Spinal cord (tissue), 10 donors: ENCODE results near the gene B3GALNT2. TPM values are rescaled to one million over a fixed set of nuclear protein-coding genes. Genes with fewer than 3 reads are reported as not detected.

Source experiments
- DNase-seq, 6 donors: peaks; one replicate each; pipeline versions ENCODE4 v3.0.0 to v3.0.0-alpha.2; 2013 to 2015; ENCODE audit warnings: low spot score in 6 of 6, low read depth in 4 of 6
- H3K27ac ChIP-seq: one replicate; pipeline ENCODE4 v1.5.1; 2013; ENCODE audit warnings: low read depth, low read length, control low read depth
- H3K27me3 ChIP-seq: one replicate; pipeline ENCODE4 v1.6.1; 2013; ENCODE audit warnings: low read length; ENCODE audit not compliant: control insufficient read depth, insufficient read depth
- H3K36me3 ChIP-seq: one replicate; pipeline ENCODE4 v1.6.1; 2013; ENCODE audit warnings: low read length; ENCODE audit not compliant: control insufficient read depth, insufficient read depth
- H3K4me1 ChIP-seq: one replicate; pipeline ENCODE4 v1.6.1; 2013; ENCODE audit warnings: low read length; ENCODE audit not compliant: control insufficient read depth, insufficient read depth
- H3K4me3 ChIP-seq: one replicate; pipeline ENCODE4 v1.5.1; 2013; ENCODE audit warnings: low read depth, low read length, control low read depth
- H3K9me3 ChIP-seq: one replicate; pipeline ENCODE4 v1.6.1; 2013; ENCODE audit warnings: low read length; ENCODE audit not compliant: control insufficient read depth, insufficient read depth
- WGBS: methylation state at CpG from one replicate; pipeline ENCODE4 v1.1.5; 2013; ENCODE audit warnings: missing lambda C conversion rate; ENCODE audit not compliant: insufficient coverage; 5-methylcytosine and 5-hydroxymethylcytosine counted together
- polyA plus RNA-seq, 2 donors: library from polyadenylated mRNA; unstranded; fragments of 120-200 nt; gene quantifications; one replicate each; pipeline ENCODE4 v1.2.1, GENCODE V29; 2013; ENCODE audit not compliant: insufficient read length in 2 of 2
- total RNA-seq, 2 donors: library from RNA; depleted of rRNA in 1 of 2; stranded (reverse); fragments of 120-200 nt in 1 of 2; fragments of >200 nt in 1 of 2; gene quantifications; one replicate each; pipeline versions ENCODE4 v1.2.3 to v1.2.4, GENCODE V29; 2013 to 2014
- donor health status: healthy.

Gene B3GALNT2
- total and polyA plus RNA-seq, 4 donors: 10.1 to 31.1 (median 21.4) TPM

DNA sequence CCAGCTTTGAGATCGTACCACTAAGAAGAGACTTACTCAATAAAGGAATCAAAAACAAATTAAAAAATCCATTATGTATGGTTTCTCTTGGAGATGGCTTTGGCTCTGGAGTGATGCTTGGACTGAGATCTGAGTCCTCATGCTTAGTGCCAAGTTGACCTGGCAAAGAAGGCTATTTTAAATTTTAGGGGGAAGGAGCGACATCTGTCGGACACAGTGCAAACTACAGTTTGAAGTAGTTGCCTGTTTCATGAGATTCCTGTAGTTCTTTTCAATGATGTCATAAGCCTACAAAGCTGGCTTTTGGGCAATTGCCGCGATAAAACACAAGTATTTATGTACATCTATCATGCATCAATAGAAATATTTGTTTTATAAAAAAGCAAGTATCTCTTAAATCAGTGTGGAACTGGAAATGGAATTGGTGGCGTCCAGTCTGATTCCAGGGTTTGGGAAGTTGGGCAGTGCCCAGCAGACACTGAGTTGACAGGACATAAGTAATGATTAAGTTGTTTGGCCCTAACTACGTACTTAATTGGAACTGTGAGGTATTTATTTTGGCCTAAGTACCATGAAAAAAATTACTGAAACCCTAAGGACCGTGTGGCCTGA is 87.1 kb downstream of the B3GALNT2 start:
- Histone ChIP-seq H3K4me1 (peaks cover 2% of the 10 kb centered on the region), H3K27me3 (no peaks in the 10 kb centered on the region), H3K27ac (no peak overlapping the region), H3K9me3 (no peaks in the 10 kb centered on the region), H3K4me3 (no peak overlapping the region), H3K36me3 (no peaks in the 10 kb centered on the region)
- 0% methylated on average over 2 of the region's 8 CpGs for WGBS
- peak; percentile 49 to 90 (median 65) for DNase-seq

DNA sequence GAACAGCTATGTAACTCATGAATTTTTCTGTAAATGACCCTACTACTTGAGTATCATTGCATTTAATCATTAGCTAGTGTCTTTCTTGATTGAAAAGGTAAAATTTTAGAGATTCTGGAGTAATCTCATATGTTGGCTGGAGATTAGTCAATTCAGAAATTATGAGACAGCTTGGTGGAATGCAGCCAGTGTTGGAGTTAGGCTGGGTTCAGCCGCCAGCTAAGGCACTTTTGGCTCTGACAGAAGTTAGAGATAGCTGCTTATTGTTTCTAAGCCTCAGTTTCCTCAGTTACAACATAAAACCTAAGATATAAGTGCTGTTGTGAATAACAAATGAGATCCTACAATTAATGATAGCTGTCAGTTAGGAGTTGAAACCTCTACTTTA is 87.6 kb downstream of the B3GALNT2 start:
- no CpG with 5 or more reads among the region's 1 CpG for WGBS

DNA sequence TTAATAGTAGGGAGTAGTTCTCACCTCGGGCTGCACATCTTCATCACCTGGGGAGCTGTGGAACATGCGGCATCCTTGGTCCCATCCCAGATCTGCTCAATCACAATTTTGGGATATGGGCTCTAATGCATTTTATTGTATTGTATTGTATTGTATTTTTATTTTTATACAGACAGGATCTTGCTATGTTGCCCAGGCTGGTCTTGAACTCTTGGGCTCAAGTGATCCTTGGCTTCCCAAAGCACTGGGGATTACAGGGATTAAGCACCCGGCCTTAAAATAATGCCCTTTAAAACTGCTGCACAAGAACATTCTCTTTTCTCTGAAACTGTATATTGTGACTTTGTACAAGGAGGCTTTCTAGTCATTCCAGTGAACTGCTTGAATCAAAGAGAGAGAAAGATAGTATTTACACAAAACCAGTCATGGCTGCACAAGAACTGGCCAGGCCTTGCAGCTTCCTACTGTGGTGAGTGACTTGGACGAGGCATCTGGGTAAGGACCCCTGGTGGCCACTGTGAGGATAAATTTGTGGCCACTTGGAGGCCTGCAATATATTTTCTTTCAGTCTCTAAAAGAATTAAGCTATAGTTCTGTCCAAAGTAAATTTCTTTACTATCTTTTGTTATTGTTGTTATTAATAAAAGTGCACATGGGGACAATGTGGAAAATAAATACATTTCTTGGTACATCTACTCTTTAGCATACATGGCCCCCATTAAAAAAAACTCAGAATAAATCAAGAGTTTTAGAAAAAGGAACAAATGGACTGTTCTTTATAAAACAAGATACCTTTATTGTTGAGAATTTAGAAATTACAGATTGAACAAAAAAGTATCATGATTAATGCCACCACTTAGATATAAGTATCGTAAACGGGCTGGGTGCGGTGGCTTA is 89.0 kb downstream of the B3GALNT2 start:
- WGBS: no CpG with 5 or more reads among the region's 7 CpGs
- H3K27me3 ChIP-seq: no peaks in the 10 kb centered on the region
- no peak overlapping the region for H3K4me3 ChIP-seq
- no peak overlapping the region for H3K27ac ChIP-seq
- H3K4me1 ChIP-seq: peaks cover 2% of the 10 kb centered on the region
- no peaks in the 10 kb centered on the region for H3K36me3 ChIP-seq
- H3K9me3 ChIP-seq: no peaks in the 10 kb centered on the region
- DNase-seq: peak in 4 of 6 donors; percentile 5 to 73 (median 56)

More for the DNA sequence above, 87.6 kb downstream of the B3GALNT2 start:
- Histone ChIP-seq H3K36me3 (no peaks in the 10 kb centered on the region), H3K4me3 (no peak overlapping the region), H3K9me3 (no peaks in the 10 kb centered on the region), H3K4me1 (peaks cover 2% of the 10 kb centered on the region), H3K27me3 (no peaks in the 10 kb centered on the region), H3K27ac (no peak overlapping the region)
- DNase-seq: peak in 2 of 6 donors; percentile 7 to 53

DNA sequence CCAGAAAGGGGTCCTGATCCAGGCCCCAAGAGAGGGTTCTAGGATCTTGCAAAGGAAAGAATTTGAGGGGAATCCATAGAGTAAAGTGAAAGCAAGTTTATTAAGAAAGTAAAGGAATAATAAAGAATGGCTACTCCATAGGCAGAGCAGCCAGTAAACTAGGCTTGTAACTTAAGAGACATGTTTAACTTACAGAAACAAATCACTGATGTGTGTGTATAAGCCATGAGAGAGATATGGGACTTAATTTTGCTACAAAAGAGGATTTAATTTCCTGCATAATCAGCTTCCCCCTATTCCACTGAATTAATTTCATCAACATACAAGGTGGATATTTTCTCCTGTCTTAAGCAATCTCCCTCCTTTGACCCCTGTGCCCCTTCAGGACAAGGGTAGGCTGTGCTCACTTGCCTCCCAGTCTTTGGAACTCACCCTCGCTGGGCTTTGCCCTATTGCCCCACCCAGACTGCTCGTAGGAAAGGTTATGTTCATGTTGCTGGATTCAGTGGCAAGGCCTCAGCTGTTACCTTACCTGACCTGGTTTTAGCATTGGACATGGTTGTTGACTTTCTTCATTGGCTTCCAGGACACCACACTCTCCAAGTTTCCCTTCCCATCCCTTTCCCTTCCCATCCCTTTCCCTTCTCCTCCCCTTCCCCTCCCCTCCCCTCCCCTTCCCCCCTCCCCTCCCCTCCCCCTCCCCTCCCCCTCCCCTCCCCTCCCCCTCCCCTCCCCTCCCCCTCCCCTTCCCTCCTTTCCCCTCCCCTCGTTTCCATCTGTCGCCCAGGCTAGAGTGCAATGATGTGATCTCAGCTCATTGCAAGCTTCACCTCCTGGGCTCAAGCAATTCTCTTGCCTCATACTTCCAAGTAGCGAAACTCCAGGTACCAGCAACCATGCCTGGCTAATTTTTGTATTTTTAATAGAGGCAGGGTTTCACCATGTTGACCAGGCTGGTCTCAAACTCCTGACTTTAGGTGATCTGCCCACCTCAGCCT is 92.5 kb downstream of the B3GALNT2 start:
- Histone ChIP-seq H3K27me3 (no peaks in the 10 kb centered on the region), H3K4me3 (no peak overlapping the region), H3K4me1 (peaks cover 2% of the 10 kb centered on the region), H3K9me3 (no peaks in the 10 kb centered on the region), H3K27ac (no peak overlapping the region), H3K36me3 (no peaks in the 10 kb centered on the region)
- no CpG with 5 or more reads among the region's 5 CpGs for WGBS
- DNase-seq: no peak

DNA sequence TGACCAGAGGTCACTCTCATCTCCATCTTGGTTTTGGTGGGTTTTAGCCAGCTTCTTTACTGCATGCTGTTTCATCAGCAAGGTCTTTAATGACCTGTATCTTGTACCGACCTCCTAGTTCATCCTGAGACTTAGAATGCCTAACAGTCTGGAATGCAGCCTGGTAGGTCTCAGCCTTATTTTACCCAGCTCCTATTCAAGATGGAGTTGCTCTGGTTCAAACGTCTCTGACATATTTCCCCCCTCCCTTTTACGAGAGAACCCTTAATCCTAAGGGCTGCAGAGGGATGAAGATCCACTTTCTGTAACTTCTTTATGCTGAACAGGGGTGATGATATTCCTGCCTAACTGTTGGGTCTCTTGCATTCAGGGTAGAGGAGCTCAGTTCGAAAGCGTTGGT is 93.8 kb downstream of the B3GALNT2 start:
- Histone ChIP-seq H3K4me1 (no peaks in the 10 kb centered on the region), H3K9me3 (no peaks in the 10 kb centered on the region), H3K27ac (no peak overlapping the region), H3K27me3 (no peaks in the 10 kb centered on the region), H3K4me3 (no peak overlapping the region), H3K36me3 (no peaks in the 10 kb centered on the region)
- DNase-seq: no peak
- 80% methylated on average over 1 of the region's 5 CpGs for whole genome bisulfite sequencing

DNA sequence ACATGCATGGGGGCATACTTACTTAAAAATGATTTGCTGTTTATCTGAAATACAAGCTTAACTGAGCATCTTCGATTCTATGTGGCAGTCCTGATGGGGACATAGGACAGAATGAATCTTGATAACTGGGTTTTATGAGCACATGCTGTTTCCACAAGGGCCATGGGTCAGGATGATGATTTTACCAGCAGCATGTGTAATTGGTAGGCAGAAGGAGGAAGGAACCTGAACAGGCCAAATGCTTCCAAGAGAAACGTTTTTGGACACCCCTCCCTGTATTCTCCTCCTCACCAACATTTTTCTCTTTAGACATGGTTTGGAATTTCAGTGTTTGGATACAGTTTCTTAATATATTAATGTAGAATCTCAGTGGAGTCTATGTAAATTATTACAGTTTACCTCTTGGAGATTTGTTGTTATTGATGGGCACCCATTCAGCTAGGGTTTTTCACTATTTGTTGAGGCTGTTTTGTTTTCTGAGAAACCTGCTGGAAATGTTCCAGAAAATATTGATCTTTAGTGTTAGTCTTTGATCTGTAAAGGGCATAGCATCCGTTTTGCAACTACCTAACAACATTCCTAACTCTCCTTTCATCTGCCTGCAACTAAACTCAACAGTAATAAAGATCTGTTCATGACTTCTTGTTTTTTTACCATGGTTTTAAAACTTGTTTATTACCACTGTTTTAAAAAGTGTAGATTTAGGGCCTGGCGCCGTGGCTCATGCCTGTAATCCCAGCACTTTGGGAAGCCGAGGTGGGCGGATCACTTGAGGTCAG is 95.0 kb downstream of the B3GALNT2 start:
- H3K36me3 ChIP-seq: no peaks in the 10 kb centered on the region
- DNase-seq: no peak
- H3K4me1 ChIP-seq: no peaks in the 10 kb centered on the region
- no peak overlapping the region for H3K27ac ChIP-seq
- 67% methylated on average over 1 of the region's 7 CpGs for WGBS
- no peaks in the 10 kb centered on the region for H3K9me3 ChIP-seq
- no peaks in the 10 kb centered on the region for H3K27me3 ChIP-seq
- no peak overlapping the region for H3K4me3 ChIP-seq

DNA sequence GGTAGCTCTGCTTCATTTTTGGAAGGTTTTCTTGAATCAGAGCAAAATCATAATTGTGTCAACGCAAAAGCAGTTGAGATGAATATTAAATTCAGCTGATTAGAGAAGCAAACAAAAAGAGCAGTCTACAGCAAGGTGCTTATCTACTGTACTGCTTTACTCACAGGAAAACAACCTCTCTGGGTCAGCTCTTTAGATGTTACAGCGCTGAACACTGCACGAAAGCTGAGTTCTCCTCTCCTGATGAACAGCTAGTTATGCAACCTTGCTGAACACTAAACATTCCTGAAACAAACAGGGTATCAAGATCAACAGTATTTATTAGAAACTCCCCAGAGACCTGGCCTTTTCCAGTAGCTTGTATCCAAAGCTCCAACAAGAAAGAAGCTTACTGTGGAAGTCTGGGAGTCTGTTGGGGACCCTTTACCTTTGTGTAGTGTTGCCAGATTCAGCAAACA is 95.7 kb downstream of the B3GALNT2 start:
- no peak for DNase-seq
- Histone ChIP-seq H3K4me3 (no peak overlapping the region), H3K9me3 (no peaks in the 10 kb centered on the region), H3K27ac (no peak overlapping the region), H3K36me3 (no peaks in the 10 kb centered on the region), H3K4me1 (no peaks in the 10 kb centered on the region), H3K27me3 (no peaks in the 10 kb centered on the region)
- 53% methylated on average over 3 of the region's 3 CpGs for WGBS

DNA sequence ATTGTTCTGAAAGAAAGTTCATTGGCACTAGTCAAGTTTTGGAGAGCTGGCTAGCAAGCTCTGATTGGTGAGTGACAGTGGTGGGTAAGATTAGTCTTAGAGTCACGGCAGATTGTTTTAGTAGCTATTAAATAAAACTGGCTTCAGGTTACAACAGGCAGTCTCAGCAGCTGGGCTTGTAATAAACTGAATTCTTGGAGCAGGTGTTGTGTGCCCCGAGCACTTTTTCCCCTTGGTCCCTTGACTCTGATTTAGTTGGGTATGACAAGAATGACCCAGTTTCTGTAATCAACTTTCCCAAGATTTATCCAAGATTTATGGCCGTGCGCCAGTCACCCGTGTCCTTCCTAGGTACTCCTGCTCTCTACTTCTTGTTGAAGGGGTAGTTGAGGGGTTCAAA is 96.8 kb downstream of the B3GALNT2 start:
- H3K36me3 ChIP-seq: peaks cover 3% of the 10 kb centered on the region
- no peak for DNase-seq
- 65% methylated on average over 2 of the region's 5 CpGs for WGBS
- no peaks in the 10 kb centered on the region for H3K9me3 ChIP-seq
- no peak overlapping the region for H3K4me3 ChIP-seq
- H3K4me1 ChIP-seq: no peaks in the 10 kb centered on the region
- H3K27ac ChIP-seq: no peak overlapping the region
- H3K27me3 ChIP-seq: no peaks in the 10 kb centered on the region

DNA sequence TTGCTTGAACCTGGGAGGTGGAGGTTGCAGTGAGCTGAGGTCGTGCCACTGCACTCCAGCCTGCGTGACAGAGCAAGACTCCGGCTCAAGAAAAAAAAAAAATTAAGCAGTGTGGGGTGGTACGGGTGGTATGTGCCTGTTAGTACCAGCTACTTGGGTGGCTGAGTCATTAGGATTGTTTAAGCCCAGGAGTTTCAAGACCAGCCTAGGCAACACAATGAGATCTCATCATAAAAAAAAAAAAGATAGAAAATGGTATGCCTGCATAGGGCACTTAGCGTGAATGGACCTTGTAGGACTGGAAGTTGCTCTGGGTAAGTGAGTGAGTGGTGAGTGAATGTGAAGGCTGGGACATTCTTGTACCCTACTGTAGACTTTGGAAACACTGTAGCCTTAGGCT is 100.1 kb downstream of the B3GALNT2 start:
- no peaks in the 10 kb centered on the region for H3K4me1 ChIP-seq
- H3K9me3 ChIP-seq: no peaks in the 10 kb centered on the region
- DNase-seq: no peak
- H3K27me3 ChIP-seq: no peaks in the 10 kb centered on the region
- 90% methylated on average over 2 of the region's 5 CpGs for WGBS
- H3K27ac ChIP-seq: no peak overlapping the region
- H3K4me3 ChIP-seq: no peak overlapping the region
- peaks cover 5% of the 10 kb centered on the region for H3K36me3 ChIP-seq
